ENCODE results near the gene MRTFB. TPM values are rescaled to one million over a fixed set of nuclear protein-coding genes. Genes with fewer than 3 reads are reported as not detected.

MRTFB gene
- total RNA-seq, 4 donors from 2014 or later: 31.9 to 128 (median 56.4) TPM

- intact Hi-C loops (cut with DNase I; ENCODE audit: low total_unique reads): no loop called here
- no peak overlapping the region for H3K4me3 ChIP-seq (ENCODE audit: low read depth, poor library complexity, severe bottlenecking)
- TF ChIP-seq POLR2A (IDR thresholded peaks at IDR 0.05): no peak
- no peak for TF ChIP-seq CTCF (IDR thresholded peaks at IDR 0.05)
- DNase-seq (ENCODE audit: low spot score in 2 of 2): no peak
These were observed 32.9 kb downstream of the MRTFB start for GRCh38 chr16:14104066-14104465.

- no peak overlapping the region for H3K4me3 ChIP-seq (ENCODE audit: low read depth, poor library complexity, severe bottlenecking)
- TF ChIP-seq CTCF (IDR thresholded peaks at IDR 0.05): no peak
- no peak for DNase-seq (ENCODE audit: low spot score in 2 of 2)
- intact Hi-C loops (cut with DNase I; ENCODE audit: low total_unique reads): no loop called here
- 91 to 96% methylated on average over 3 of the region's 3 CpGs for WGBS, 2 donors
These were observed 34.7 kb downstream of the MRTFB start for GRCh38 chr16:14105760-14106375.

- 92 to 97% methylated on average over 3 of the region's 3 CpGs for WGBS, 2 donors
- intact Hi-C loops (cut with DNase I; ENCODE audit: low total_unique reads): no loop called here
- DNase-seq (ENCODE audit: low spot score in 2 of 2): no peak
- H3K4me3 ChIP-seq (ENCODE audit: low read depth, poor library complexity, severe bottlenecking): no peak overlapping the region
- TF ChIP-seq POLR2A (IDR thresholded peaks at IDR 0.05) (no peak), CTCF (IDR thresholded peaks at IDR 0.05) (no peak)
These were observed 35.3 kb downstream of the MRTFB start for GRCh38 chr16:14106457-14106856.

DNA sequence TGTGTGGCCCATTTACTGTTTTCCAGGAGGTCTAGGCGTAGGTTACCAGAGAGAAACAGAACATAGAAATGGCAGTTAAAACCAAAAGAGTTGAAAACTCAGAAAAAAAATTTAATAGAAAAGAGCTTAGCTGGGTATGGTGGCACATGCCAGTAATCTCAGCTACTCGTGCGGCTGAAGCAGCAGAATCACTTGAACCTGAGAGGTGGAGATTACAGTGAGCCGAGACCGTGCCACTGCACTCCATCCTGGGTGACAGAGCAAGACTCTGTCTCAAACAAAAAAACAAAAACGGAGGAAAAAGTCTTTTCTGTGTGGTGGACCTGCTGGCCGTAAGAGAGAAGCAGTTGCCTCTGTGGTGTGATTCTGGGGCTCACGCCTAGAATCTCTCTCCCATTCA is 35.8 kb downstream of the MRTFB start:
- DNase-seq (ENCODE audit: low spot score in 2 of 2): no peak
- intact Hi-C loops (cut with DNase I; ENCODE audit: low total_unique reads): no loop called here
- no peak overlapping the region for H3K4me3 ChIP-seq (ENCODE audit: low read depth, poor library complexity, severe bottlenecking)
- TF ChIP-seq POLR2A (IDR thresholded peaks at IDR 0.05) (no peak), CTCF (IDR thresholded peaks at IDR 0.05) (no peak)
- 94 to 95% methylated on average over 8 of the region's 8 CpGs for WGBS, 2 donors

- WGBS, 2 donors: 85 to 88% methylated on average over 7 of the region's 7 CpGs
- intact Hi-C loops (cut with DNase I; ENCODE audit: low total_unique reads): no loop called here
- H3K4me3 ChIP-seq (ENCODE audit: low read depth, poor library complexity, severe bottlenecking): no peak overlapping the region
- TF ChIP-seq CTCF (IDR thresholded peaks at IDR 0.05) (no peak), POLR2A (IDR thresholded peaks at IDR 0.05) (no peak)
- no peak for DNase-seq (ENCODE audit: low spot score in 2 of 2)
These were observed 38.1 kb downstream of the MRTFB start for GRCh38 chr16:14109077-14109775.

All from lower leg skin (tissue), 4 donors.